NCI-H2081 treated with DMSO at 0.1 percent for 48 hours (cell line): ENCODE measurements around the gene SCYL2.
"Not testable (repeated sequence)": the region's sequence is repeated elsewhere in the genome, so short reads cannot be mapped to it uniquely, and the experiment has no call there.

ENCODE experiments used
- DNase-seq: peaks from one replicate; lab custom pipeline; 2025; lab: John Stamatoyannopoulos, UW

SCYL2 gene

DNA sequence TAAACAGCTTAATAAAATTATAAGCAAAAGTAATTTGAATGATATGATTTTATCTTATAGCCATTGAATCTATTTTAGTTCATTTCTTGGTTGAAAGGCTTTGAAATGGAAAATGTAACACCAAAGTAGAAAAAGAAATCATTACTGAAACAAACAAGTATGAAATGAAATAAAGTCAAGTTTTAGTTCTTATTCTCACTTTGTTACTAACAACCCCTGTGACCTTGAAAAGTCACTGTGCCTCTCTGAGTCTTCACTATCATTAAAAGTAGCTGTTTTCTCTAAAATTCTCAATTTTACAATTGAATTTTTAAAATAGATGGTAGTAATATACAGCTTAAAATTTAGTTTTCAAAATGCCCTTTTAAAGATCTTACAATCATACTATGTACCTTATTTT is 57.5 kb downstream of the SCYL2 start:
- DNase-seq, result no peak

DNA sequence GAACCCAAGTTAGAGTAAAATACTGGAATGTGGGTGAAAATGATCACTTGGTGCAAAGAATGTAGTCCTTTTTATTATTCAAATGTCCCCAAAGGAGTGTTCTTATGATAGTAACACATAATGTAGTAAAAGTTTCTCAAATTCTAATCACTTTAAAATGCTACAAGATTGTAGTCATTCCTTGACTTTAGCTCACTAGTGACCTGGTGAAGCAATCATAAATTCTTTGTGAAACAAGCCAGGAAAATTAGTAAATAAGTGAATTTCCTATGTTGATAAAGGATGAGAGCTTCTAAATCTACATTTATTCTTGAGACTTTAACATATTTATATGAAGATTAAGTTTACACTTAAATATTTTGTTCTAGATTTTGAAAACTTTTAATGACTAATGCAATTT is 59.2 kb downstream of the SCYL2 start:
- DNase-seq, result no peak

DNA sequence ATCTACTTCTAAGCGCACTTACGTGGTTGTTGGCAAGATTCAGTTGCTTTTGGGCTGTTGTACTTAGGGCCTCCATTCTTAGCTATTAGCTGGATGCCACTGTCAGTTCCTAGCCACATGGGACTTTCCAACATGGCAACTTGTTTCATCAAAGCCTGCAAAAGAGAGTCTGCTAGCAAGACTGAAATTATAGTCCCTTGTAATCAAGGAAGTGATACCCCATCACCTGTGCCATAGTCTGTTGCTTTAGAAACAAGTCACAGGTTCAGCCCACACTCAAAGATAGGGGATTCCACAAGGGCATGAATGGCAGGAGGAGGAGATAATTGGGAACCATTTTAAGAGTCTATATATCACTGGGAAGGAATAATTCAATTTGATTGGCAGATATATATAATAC is 62.8 kb downstream of the SCYL2 start:
- DNase-seq, result no peak

DNA sequence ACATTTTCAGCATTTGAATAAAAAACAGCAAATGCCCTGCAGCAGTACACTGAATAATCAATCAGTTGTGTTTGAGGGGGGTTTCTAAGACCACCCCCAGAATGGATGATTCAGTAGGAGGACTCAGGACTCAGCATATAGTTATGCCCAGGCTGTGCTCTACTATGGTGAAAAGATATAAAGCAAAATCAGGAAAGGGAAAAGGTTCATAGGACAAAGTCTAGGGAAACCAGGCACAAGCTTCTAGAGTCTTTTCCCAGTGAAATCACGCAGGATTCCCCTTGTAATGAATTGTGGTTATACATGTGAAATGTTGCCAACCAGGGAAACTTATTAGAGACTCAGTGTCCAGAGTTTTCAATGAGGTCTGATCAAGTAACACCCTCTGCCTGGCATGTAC is 64.9 kb downstream of the SCYL2 start:
- no peak for DNase-seq

DNA sequence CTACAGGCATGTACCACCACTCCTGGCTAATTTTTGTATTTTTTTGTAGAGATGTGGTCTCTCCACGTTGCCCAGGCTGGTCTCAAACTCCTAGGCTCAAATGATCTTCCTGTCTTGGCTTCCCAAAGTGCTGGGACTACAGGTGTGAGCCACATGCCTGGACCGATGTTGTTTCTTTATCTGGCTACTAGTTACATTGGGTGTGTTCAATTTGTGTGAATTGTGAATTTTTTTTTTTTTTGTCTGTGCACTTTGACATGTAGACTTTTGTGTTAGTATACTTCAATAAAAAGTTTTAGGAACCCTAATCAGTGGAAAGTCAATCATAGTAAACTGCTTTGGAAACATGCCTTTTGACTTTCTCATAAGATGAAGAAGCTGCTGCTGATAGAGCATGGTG is 65.9 kb downstream of the SCYL2 start:
- no peak for DNase-seq

DNA sequence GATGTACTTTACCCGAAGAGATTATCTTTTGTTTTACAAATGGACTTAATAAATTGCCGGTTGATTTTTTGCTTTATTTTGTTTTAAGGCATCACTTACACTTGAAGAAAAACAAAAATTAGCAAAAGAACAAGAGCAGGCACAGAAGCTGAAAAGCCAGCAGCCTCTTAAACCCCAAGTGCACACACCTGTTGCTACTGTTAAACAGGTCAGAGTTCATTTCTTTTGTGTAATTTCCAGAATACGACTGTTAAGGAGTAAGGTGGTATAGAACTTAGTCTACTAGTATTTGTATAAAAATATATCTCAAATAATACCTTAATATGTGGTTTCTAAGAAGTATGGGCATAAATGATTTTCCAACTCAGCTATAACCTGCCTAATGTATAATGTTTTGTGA is 70.3 kb downstream of the SCYL2 start:
- no peak for DNase-seq

DNA sequence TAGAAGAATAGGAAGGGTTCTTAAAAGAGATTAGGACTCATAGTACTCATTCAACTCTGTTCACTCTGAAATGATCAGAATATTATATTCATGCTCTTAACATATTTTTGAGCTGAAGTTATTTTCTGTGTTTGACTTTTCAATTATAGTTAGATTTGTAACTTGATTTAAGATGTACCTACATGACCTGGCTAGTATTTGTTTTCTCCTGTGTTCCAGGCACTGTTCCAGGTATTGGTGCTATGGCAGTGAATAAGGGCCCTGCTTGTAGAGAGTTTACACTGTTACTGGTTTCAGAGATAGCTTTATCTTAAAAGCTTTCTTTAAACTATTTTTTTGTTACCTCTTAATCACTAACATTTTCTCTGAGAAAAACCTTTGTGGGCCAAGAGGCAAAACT is 70.8 kb downstream of the SCYL2 start:
- no peak for DNase-seq

DNA sequence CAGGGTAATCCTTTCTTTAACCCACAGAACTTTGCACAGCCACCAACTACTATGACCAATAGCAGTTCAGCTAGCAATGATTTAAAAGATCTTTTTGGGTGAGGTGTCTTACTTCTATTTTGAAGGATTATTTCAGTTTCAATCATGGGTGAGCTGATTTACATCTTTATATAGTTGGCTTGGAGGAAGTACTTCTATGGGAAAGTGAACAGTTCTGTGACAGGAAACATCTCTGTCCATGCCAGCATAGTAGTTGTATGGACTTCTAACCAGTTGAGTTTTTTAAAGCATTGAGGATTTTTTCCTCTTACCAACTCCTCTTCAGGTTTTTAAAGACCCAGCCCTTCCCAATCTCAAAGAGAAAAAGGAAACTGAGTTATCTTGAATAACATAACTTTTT is 72.1 kb downstream of the SCYL2 start:
- no peak for DNase-seq

DNA sequence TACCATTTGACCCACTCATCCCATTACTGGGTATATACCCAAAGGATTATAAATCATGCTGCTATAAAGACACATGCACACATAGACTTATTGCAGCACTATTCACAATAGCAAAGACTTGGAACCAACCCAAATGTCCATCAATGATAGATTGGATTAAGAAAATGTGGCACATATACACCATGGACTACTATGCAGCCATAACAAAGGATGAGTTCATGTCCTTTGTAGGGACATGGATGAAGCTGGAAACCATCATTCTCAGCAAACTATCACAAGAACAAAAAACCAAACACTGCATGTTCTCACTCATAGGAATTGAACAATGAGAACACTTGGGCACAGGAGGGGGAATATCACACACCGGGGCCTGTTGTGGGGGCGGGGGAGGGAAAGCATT is 75.9 kb downstream of the SCYL2 start:
- DNase-seq, result not testable (repeated sequence)

DNA sequence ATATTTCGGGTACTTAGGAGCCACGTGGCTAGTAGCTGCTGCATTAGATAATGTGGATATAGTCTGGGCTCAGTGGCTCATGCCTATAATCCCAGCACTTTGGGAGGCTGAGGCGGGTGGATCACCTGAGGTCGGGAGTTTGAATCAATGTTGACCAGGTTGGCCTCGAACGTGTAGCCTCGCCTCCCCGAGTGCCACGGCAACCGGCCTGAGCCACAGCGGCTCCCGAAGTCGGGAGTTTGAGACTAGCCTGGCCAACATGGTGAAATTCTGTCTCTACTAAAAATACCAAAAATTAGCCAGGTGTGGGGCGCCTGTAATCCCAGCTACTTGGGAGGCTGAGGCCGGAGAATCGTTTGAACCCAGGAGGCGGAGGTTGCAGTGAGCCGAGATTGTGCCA is 77.4 kb downstream of the SCYL2 start:
- not testable (repeated sequence) for DNase-seq

DNA sequence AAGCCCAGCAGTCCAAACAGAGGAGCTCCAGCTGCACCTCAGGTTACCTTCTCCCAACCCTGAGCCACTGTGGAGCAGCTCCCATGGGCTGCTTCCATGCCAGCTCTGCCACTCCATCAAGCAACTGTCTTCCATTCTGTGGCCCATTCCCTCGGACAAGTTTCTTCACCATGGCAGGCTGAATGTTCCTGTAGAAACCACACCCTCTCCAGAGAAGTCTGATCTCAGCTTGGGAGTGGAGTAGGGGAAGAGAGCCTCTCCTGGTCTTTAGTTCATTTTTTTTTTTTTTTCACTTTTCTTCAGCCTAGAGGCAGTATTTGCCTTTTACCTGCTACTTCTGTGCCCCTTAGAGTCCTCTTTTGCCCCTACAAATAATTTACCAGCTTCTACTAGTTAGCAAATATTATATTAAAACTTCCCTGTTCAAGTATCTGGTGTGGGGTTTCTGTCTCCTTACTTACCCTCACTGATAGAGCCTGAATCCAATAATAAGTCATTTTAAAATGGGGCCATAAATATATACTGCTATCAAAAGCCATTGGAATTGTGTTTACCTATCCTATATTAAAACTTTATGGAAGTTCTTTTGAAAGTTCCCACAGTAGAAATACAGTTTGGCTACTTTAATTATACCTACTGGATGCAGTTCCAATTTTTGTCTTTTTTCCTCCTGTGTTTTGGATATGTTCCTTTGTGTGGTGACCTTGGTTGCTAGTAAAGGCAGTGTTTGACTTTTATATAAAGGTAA is 78.2 kb downstream of the SCYL2 start:
- DNase-seq, result no peak

DNA sequence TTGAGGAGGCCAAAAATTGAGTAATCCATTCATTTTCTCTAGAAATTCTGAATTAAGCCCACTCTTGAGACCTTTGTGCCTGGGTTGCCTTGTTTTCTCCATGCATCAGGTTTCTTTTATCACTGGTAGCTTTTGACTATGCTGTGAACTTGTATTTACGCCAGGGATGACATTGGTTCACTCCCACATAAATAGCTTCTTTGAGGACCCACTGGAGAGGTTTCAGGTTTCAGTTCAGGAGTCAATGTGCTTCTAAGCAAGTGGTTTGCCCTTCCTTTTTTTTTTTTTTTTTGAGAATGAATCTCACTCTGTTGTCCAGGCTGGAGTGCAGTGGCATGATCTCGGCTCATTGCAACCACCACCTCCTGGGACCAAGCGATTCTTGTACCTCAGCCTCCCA is 79.7 kb downstream of the SCYL2 start:
- no peak for DNase-seq

DNA sequence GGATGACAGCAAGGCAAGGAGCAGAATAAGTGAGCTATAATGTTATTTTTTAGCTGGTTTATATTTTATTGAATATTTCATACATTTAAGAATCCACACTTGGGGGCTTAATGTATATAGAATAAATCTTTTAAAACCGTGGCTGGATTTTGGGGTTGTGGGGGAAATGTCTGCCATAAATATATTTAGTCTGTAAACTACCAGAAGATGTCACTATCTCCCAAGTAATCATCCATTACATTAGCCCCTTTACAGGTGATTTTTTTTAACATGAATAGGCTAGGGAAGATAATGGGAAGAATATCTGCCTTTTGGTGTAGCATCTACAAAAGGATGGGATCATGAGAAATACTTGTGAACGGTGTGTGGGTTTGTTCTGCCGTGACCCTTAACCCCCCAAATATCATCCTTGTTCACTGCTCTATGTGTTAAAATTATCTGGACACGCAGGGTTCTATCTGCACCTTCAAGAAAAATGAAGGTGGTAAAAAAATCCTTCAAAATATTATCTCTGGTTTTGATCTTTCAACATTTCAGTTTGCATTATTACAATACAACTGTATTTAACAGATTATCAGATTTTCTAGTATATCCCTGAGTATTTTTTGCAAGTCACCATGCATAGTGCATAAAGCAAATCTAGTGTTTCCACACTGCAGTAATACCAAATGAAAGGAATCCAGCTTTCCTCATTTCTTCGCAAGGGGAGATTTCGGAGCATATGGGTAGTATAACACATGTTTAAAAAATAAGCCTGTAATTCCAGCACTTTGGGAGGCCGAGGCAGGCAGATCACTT is 81.9 kb downstream of the SCYL2 start:
- DNase-seq, result no peak

DNA sequence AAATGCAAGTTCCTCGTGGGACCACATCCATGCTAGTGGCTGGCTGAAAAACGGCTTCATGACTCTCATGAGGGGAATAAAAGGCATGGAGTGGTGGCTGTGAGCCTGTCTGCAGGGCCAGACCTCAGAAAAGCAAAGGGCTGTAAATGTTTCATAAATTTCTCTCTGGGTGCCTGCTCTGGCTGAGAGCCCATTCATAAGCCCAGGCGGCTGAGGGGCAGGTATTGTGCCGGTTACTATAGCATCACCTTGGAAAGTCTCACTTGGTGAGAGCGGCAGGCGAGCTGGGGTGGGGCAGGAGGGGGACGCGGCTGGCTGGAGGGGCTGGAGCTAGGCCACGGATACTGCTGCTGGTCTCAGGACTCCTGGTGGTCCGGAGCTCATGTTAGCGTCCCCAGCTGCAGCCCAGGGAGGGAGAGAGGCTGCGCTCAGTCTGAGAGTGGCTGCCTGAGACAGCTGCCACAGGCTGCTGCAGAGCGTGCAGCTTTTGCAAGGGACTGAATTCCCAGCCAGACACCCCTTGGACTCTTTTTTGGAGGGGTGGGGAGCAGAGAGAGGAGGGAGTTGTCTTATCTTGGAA is 89.8 kb downstream of the SCYL2 start, which contains the start of gene SLC17A8:
SLC17A8 (plus strand) TSS at position 431 of the 580 bp plus-strand sequence. CDS start 318 bp downstream, outside the sequence.
- no peak for DNase-seq

DNA sequence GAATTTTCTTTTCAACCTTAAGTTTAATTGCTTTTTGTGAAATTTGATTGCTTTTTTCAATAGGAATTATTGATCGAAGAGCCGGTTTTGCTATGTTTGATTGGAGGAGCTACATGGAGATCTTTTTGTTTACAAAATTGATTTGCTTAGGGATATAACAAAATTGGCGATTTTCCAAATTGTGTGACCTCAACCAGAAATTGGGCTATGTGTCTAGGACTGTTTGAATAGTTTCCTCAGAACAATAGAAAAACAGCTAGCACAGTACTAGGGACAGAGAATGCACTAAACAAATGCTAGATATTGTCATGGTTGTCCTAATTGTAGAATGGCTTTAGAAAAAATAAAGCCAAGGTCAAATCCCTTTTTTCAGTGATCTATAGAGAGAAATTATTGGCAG is 92.3 kb downstream of the SCYL2 start:
- no peak for DNase-seq

DNA sequence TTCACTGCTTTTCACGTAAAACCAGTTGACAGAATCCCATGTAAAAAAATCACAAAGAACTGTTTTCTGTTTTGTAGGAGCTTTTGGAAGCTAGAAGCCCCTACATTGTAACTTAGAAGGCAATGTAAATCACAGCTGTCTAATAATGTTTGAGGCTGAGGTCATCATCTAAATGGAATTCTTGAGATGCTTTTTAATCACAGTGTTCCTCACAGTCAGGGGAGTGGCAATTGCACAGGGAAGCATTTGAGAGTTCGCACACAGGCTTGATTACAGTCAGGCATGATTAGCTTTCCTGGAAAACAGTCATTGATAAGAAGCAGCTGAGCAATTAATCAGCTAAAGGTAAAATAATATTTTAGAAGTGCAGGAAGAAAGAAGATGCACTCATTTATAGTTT is 92.8 kb downstream of the SCYL2 start:
- no peak for DNase-seq

DNA sequence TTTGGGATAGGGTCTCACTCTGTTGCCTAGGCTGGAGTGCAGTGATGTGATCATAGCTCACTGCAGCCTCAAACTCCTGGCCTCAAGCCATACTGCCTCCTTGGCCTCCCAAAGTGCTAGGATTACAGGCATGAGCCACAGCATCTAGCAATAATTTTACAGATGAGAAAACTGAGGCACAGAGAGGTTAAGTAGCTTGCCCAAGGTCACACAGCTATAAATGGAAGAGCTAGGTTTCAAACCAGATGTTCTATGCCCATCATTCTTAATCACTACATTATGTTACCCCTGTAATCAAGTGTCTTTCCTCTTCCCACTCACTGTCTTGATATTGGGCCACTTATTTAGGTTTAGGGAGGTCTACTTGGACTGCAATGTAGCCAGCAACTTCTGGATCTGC is 93.5 kb downstream of the SCYL2 start:
- no peak for DNase-seq

DNA sequence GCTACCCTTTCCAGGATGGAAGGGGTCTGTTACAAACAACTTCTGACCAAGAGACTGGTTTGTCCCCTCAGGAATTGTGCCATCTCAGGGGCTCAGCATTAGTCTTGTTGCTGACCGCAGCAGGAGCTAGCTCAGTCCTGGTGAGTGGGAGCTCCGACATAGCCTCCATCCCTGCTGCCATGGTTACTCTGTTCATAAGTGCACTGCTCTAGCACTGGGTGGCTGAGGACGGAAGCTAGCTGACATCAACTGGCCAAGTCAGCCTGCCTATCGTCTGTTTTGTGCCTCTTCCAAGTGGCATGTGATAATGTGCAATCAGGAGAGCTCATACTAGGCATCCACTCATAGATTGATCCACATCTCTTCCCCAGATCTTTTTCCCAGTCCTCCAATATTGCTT is 97.3 kb downstream of the SCYL2 start:
- DNase-seq, result no peak

DNA sequence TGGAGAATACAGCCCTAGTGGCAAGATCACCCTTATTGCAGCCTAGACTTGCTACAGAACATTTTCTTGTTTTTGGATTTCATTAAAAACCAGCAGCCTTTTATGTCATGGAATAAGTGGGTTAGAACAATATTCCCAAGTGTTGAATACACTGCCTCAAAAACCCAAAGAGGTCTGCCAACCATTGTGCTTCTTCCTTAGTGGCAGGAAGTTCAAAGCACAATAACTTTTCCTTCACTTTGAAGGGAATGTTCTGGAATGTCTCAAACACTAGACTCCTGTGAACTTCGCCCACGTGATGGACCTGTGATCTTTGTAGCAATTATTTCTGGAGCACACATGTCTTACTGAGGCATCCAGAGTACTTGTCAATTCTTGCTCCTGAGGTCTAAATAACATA is 98.4 kb downstream of the SCYL2 start:
- no peak for DNase-seq

DNA sequence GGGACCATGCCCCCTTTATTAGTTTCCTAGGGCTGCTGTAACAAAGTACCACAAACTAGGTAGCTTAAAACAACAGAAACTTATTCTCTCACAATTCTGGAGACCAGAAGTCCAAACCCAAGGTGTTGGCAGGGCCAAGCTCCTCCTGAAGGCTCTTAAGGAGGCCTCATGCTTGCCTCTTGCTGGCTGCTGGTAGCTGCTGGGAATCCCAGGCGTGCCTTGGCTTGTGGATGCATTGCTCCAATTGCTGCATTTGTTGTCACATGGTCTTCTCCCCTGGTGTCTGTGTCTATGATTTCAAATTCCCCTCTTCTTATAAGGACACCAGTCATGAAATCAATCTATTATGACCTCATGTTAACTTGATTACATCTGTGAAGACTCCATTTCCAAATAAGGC is 101.1 kb downstream of the SCYL2 start:
- no peak for DNase-seq

DNA sequence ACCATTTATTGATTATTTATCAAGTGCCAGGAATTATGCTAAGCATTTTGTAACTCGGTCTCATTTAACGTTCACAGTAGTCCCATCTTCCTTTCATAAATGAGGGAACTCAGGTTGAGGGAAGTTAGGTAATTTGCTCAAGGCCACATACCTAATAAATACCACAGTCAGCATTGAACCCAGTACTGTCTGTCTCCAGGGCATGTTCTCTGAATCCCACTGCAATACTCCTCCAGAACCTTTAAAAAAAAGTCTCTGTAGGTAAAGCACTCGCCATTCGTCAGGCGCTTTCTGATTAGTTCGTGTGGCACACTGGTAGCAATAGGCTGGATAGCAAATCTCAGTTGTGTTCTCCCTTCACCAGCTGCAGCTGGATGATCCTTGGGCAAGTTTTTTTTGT is 104.2 kb downstream of the SCYL2 start:
- no peak for DNase-seq

DNA sequence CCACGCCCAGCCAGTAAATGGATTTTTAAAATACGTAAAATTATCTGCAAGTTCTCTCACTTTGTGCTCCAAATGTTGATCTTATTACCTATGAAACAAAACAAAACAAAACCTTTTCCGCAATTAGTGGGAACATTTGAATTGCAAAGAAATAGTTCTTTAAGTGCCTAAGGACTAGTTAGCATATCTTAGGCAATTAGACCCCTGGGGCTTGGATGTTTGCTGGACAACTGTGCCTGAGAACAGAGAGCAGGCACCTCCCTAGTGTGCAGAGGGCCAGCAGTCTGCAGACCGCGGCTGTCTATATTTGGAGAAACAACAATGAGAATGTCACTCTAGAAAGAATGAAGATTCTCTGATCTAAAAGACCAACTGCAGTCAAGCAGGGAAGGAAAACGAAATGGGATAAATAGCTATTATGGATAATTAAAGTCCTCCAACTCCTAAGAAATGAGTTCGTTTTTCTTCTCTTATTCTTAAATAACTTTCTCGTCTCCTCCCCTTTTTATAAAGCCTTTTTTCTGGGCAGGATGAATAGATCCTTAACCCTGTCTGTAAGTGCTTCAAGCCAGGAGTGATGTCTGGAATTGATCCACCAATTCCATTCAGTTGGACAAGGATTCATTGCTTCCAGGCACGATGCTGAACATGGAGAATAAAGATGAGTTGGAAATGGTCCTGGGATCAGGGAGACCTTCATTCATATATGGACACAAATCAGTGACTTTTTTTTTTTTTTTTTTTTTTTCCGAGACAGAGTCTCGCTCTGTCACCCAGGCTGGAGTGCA is 106.1 kb downstream of the SCYL2 start:
- no peak for DNase-seq
